Kidney (tissue), 14 donors: ENCODE results near the gene STN1. TPM values are rescaled to one million over a fixed set of nuclear protein-coding genes. Genes with fewer than 3 reads are reported as not detected.

Experiments
- DNase-seq, 5 donors: peaks; one replicate each; pipeline ENCODE4 v3.0.0-alpha.2; 2013 to 2020
- FAIRE-seq: peaks from 2 replicates; lab custom pipeline; 2012; peaks lifted over from hg19 to GRCh38; lab: Jason Lieb, UNC
- H3K27ac ChIP-seq, 2 donors: one replicate each; pipeline ENCODE4 v1.7.0; 2013; ENCODE audit warnings: low read depth in 2 of 2, low read length in 2 of 2, inconsistent platforms in 1 of 2
- H3K27me3 ChIP-seq: one replicate; pipeline ENCODE4 v1.7.1; 2013; ENCODE audit warnings: low read length, inconsistent platforms; ENCODE audit not compliant: control insufficient read depth, insufficient read depth
- H3K36me3 ChIP-seq, 3 donors: one replicate each; pipeline versions ENCODE4 v1.7.0 to v1.7.1; 2013; ENCODE audit warnings: low read length in 3 of 3, control low read depth in 1 of 3, inconsistent platforms in 1 of 3; ENCODE audit not compliant: insufficient read depth in 3 of 3, control insufficient read depth in 2 of 3
- H3K4me1 ChIP-seq, 3 donors: one replicate each; pipeline versions ENCODE4 v1.7.0 to v1.7.1; 2013; ENCODE audit warnings: low read length in 3 of 3, inconsistent platforms in 1 of 3, low read depth in 1 of 3; ENCODE audit not compliant: control insufficient read depth in 2 of 3, insufficient read depth in 2 of 3
- H3K4me3 ChIP-seq, 3 donors: one replicate each; pipeline versions ENCODE4 v1.7.0 to v1.8.1; 2013; ENCODE audit warnings: low read length in 3 of 3, control low read depth in 1 of 3, inconsistent platforms in 1 of 3
- H3K9ac ChIP-seq, 3 donors: one replicate each; pipeline versions ENCODE4 v1.7.0 to v1.7.1; 2013; ENCODE audit warnings: low read length in 3 of 3, control low read depth in 1 of 3, inconsistent platforms in 1 of 3
- H3K9me3 ChIP-seq, 3 donors: one replicate each; pipeline versions ENCODE4 v1.7.0 to v1.7.1; 2013; ENCODE audit warnings: low read length in 3 of 3, control low read depth in 1 of 3, inconsistent platforms in 1 of 3; ENCODE audit not compliant: control insufficient read depth in 2 of 3, insufficient read depth in 1 of 3
- CTCF ChIP-seq: IDR thresholded peaks from 3 replicates; pipeline ENCODE4 v1.5.1; 2012; ENCODE audit warnings: mild to moderate bottlenecking, moderate library complexity, borderline replicate concordance; ENCODE audit not compliant: insufficient read depth; ENCODE audit errors: extremely low read depth
- intact Hi-C: fragments of 100-400 bp; cut with DNase I; formaldehyde crosslinking; loops from one replicate; pipeline ENCODE4 v1.11.1; 2022
- polyA plus RNA-seq: library from polyadenylated mRNA; stranded (reverse); fragments of 350-450 nt; fragmentation: Illumina TruSeq; extraction: RNeasy Lipid Tissue Mini Kit (QIAGEN cat#74804); gene quantifications from one replicate; pipeline ENCODE4 v1.2.3, GENCODE V29; 2014; ENCODE audit warnings: low read depth, low replicate concordance; ENCODE audit not compliant: insufficient read depth
- total RNA-seq: library from RNA; stranded (reverse); fragmentation: NEBNext Ultra II Directional; extraction: Animal tissue kit (Norgen Biotek cat#: 25700); gene quantifications from one replicate; pipeline ENCODE4 v1.2.1, GENCODE V29; 2021
- donor health status: control.
- donor health status: control.
- donor health status: control.
- donor health status: control.
- donor health status: control.
- donor health status: DM: yes; HTN: yes; CAD: no.
- donor health status: Normal renal cell carcinoma (clear cell type).

Gene STN1
- total and polyA plus RNA-seq, 2 donors from 2014 or later, result 29.4 to 30.1 TPM

- no peak for TF ChIP-seq CTCF
- DNase-seq (no peak), FAIRE-seq (no peak)
- Histone ChIP-seq H3K9ac (no peak overlapping the region), H3K27me3 (no peaks in the 10 kb centered on the region), H3K4me3 (no peak overlapping the region), H3K36me3 (peaks cover 4 to 29% (median 25%) of the 10 kb centered on the region in 3 donors), H3K4me1 (peaks cover 0 to 5% (median 2%) of the 10 kb centered on the region in 3 donors), H3K27ac (no peak overlapping the region), H3K9me3 (no peaks in the 10 kb centered on the region)
- intact Hi-C loops, result loop anchor here (10.0 kb wide), 1 partner anchor 319 kb away; no protein-coding TSS in a partner anchor
These were observed 32.4 kb downstream of the STN1 start for GRCh38 chr10:103885617-103886016.

GRCh38 chr10:103884681-103885139 lies 33.3 kb downstream of the STN1 start:
- no peak overlapping the region for H3K9ac ChIP-seq
- H3K4me1 ChIP-seq, result peaks cover 0 to 2% (median 2%) of the 10 kb centered on the region in 3 donors
- TF ChIP-seq CTCF, result peak; percentile 69
- H3K9me3 ChIP-seq, result no peaks in the 10 kb centered on the region
- DNase-seq (peak in 4 of 5 donors; percentile 65 to 85 (median 72)), FAIRE-seq (no peak)
- no peak overlapping the region for H3K4me3 ChIP-seq
- H3K27me3 ChIP-seq, result no peaks in the 10 kb centered on the region
- H3K27ac ChIP-seq, result no peak overlapping the region
- peaks cover 4 to 32% (median 31%) of the 10 kb centered on the region in 3 donors for H3K36me3 ChIP-seq
- intact Hi-C loops, result loop anchor here (10.0 kb wide), 1 partner anchor 320 kb away; no protein-coding TSS in a partner anchor

GRCh38 chr10:103882285-103883007 lies 35.5 kb downstream of the STN1 start:
- TF ChIP-seq CTCF, result no peak
- Histone ChIP-seq H3K27me3 (no peaks in the 10 kb centered on the region), H3K4me3 (no peak overlapping the region), H3K36me3 (peaks cover 4 to 43% (median 40%) of the 10 kb centered on the region in 3 donors), H3K27ac (no peak overlapping the region), H3K9ac (no peak overlapping the region), H3K9me3 (no peaks in the 10 kb centered on the region), H3K4me1 (peaks cover 0 to 2% (median 0%) of the 10 kb centered on the region in 3 donors)
- FAIRE-seq (no peak), DNase-seq (no peak)
- intact Hi-C loops, result loop anchor here (10.0 kb wide), 1 partner anchor 322 kb away; no protein-coding TSS in a partner anchor
